ENCODE results near the gene MAG.

DNA sequence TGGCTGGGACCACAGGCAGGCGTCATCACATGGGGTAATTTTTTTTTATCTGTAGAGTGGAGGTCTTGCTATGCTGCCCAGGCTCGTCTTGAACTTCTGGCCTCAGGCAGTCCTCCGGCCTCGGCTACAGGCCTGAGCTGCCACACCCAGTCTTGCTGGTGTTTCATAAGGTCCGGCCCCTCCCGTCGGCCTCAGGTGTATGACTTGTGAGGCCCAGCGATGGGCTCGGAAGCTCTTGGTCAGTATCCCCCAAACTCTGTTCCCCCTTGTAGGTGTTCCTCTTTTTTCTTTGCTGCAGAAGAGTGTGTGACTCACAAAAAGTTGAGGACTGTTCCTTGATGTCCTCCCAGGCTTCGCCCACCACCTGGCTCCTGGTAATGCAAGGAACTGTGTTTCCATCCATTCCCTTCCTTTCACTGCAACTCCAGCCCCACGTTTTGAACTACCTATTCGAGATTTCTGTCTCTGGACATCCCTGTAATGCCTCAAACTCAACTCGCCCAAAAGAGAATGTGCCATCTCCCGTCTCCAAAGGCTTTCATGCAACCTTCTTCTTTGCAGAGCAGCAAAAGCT lies 18.2 kb upstream of the MAG start:
- no peak for TF ChIP-seq EZH2 (IDR thresholded peaks at IDR 0.05)
- no peak for TF ChIP-seq POLR2AphosphoS5 (IDR thresholded peaks at IDR 0.05; ENCODE audit: borderline replicate concordance, low read depth, low read length)

Measured in SK-N-MC (cell line).